Heart left ventricle (tissue), 13 donors: ENCODE results near the gene CHD5.

Experiments used
- CTCF ChIP-seq, 12 donors: fragments of 200-600 bp; sonication (generic) in 4 of 12; IDR thresholded peaks; one replicate each; pipeline versions ENCODE4 v1.5.0 to v1.8.0; 2018 to 2022; ENCODE audit warnings: antibody characterized with exemption in 12 of 12, mild to moderate bottlenecking in 5 of 12
- POLR2A ChIP-seq, 2 donors: fragments of 450-650 bp; IDR thresholded peaks; one replicate each; pipeline ENCODE4 v1.6.1; 2017; ENCODE audit warnings: antibody characterized with exemption in 2 of 2, mild to moderate bottlenecking in 2 of 2, moderate library complexity in 2 of 2
- donor health status: ischemic (EF 13 %, LVEDD 7.1; RV severe dilation, severe dysfunction).
- donor health status: DM: no; HTN: yes; CAD: no.
- donor health status: DM: no; HTN: no; CAD: no.
- donor health status: ischemic (EF 25% LVEDD 6.9; RV normal size, moderate dysfunction).
- donor health status: ischemic (EF 25% LVEDD 5.7; RV mildly dilated, moderate dysfunction).
- donor health status: ischemic (EF 35%, LVEDD 5.7; RV mildly dilated, moderate dysfunction).
- donor health status: nonischemic (EF 11% LVEDD 7.7; RV severe dilation, severe dysfunction).
- donor health status: DM: yes; HTN: yes; CAD: no.
- donor health status: PGD.
- donor health status: ischemic (EF 29% LVEDD 5.4; RV normal size, mild dysfunction).
- donor health status: nonischemic (EF 23%, LVEDD 6.1; RV moderate dilation, normal function).

DNA sequence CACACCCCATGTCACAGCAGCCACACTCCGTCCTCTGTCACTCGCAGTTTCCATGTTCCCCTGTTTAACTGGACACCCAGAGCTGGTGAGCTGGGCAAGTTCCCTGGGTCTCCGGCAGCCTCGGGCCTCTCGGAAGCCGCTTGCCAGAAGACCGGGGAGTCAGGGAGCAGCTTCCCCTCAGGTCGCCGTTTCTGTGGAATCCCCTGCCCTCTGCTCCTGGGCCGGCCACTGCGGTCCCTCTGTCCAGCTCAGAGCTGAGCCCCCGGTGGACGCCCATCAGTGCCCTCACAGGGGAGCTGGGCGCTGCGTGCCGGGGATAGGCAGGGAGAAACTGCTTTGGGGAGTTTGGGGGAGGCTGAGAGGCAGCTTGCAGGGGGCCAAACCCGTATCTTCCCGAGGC, 96.7 kb downstream of the CHD5 start:
- no peak for TF ChIP-seq POLR2A (IDR thresholded peaks at IDR 0.05)
- TF ChIP-seq CTCF (IDR thresholded peaks at IDR 0.05) = no peak
